Measurements from ENCODE around the gene HOTAIR.

- no peak for TF ChIP-seq CTCF (IDR thresholded peaks at IDR 0.05)
- no peak for TF ChIP-seq POLR2A (IDR thresholded peaks at IDR 0.05)
Observed at GRCh38 chr12:53940443-53941014, 34.2 kb downstream of the HOTAIR start.
